IPS-18c (cell line): ENCODE results near the gene NSFL1C.
"Not testable (repeated sequence)": the region's sequence is repeated elsewhere in the genome, so short reads cannot be mapped to it uniquely, and the experiment has no call there.

Source experiments
- H3K4me3 ChIP-seq: 2 replicates; pipeline ENCODE4 v1.7.0; 2013; ENCODE audit warnings: low read depth, mild to moderate bottlenecking, low read length, moderate library complexity; ENCODE audit not compliant: insufficient read depth
- H3K9me3 ChIP-seq: one replicate; pipeline ENCODE4 v1.6.1; 2013; ENCODE audit warnings: mild to moderate bottlenecking, low read length, moderate library complexity; ENCODE audit not compliant: control insufficient read depth, insufficient read depth

The NSFL1C gene

GRCh38 chr20:1417790-1418189, 48.9 kb downstream of the NSFL1C start:
- peaks cover 6% of the 10 kb centered on the region for H3K9me3 ChIP-seq
- H3K4me3 ChIP-seq = no peak overlapping the region; the same call in 1 of the 2 replicates

- Histone ChIP-seq H3K9me3 (peaks cover 6% of the 10 kb centered on the region), H3K4me3 (no peak overlapping the region)
These were observed 49.4 kb downstream of the NSFL1C start for GRCh38 chr20:1417273-1417672.

- no peak overlapping the region for H3K4me3 ChIP-seq
- H3K9me3 ChIP-seq = peaks cover 4% of the 10 kb centered on the region
These were observed 50.8 kb downstream of the NSFL1C start for GRCh38 chr20:1415667-1416468.

GRCh38 chr20:1414982-1415381, 51.7 kb downstream of the NSFL1C start:
- H3K9me3 ChIP-seq = peaks cover 4% of the 10 kb centered on the region

GRCh38 chr20:1405801-1406200, 60.8 kb downstream of the NSFL1C start:
- H3K9me3 ChIP-seq = peaks cover 5% of the 10 kb centered on the region

More at GRCh38 chr20:1414982-1415381, 51.7 kb downstream of the NSFL1C start:
- H3K4me3 ChIP-seq = no peak overlapping the region

GRCh38 chr20:1403624-1404023, 63.0 kb downstream of the NSFL1C start:
- H3K4me3 ChIP-seq = no peak overlapping the region
- H3K9me3 ChIP-seq = peaks cover 5% of the 10 kb centered on the region

More at GRCh38 chr20:1405801-1406200, 60.8 kb downstream of the NSFL1C start:
- H3K4me3 ChIP-seq = no peak overlapping the region

GRCh38 chr20:1402149-1402548, 64.5 kb downstream of the NSFL1C start:
- H3K4me3 ChIP-seq = no peak overlapping the region
- peaks cover 5% of the 10 kb centered on the region for H3K9me3 ChIP-seq

- Histone ChIP-seq H3K9me3 (peaks cover 5% of the 10 kb centered on the region), H3K4me3 (no peak overlapping the region)
These were observed 65.2 kb downstream of the NSFL1C start for GRCh38 chr20:1401451-1401907.

- H3K4me3 ChIP-seq, H3K9me3 ChIP-seq: not testable (repeated sequence)
These were observed 66.8 kb downstream of the NSFL1C start for GRCh38 chr20:1399678-1400366.

- H3K4me3 ChIP-seq, H3K9me3 ChIP-seq: not testable (repeated sequence)
These were observed 68.5 kb downstream of the NSFL1C start for GRCh38 chr20:1398185-1398584.

- Histone ChIP-seq H3K9me3 (no peaks in the 10 kb centered on the region), H3K4me3 (no peak overlapping the region)
These were observed 68.9 kb downstream of the NSFL1C start for GRCh38 chr20:1397710-1398109.

- Histone ChIP-seq H3K4me3 (no peak overlapping the region), H3K9me3 (no peaks in the 10 kb centered on the region)
These were observed 69.9 kb downstream of the NSFL1C start for GRCh38 chr20:1396702-1397101.

GRCh38 chr20:1396264-1396663, 70.4 kb downstream of the NSFL1C start:
- H3K9me3 ChIP-seq = no peaks in the 10 kb centered on the region
- no peak overlapping the region for H3K4me3 ChIP-seq

GRCh38 chr20:1394686-1395085, 72.0 kb downstream of the NSFL1C start:
- Histone ChIP-seq H3K4me3 (no peak overlapping the region), H3K9me3 (no peaks in the 10 kb centered on the region)

GRCh38 chr20:1393507-1393882, 73.2 kb downstream of the NSFL1C start:
- H3K4me3 ChIP-seq = peak overlapping the region; percentile 65

GRCh38 chr20:1392693-1393506, 73.7 kb downstream of the NSFL1C start, which contains the start of gene FKBP1A:
Gene FKBP1A (minus strand): TSS chr20:1393054. CDS start chr20:1392998, 56 bp downstream.
- peak within 1 kb of the TSS; percentile 65 for H3K4me3 ChIP-seq
- no peaks in the 10 kb centered on the region for H3K9me3 ChIP-seq

More at GRCh38 chr20:1393507-1393882, 73.2 kb downstream of the NSFL1C start:
- no peaks in the 10 kb centered on the region for H3K9me3 ChIP-seq

GRCh38 chr20:1392443-1392692, 74.3 kb downstream of the NSFL1C start:
- H3K9me3 ChIP-seq = no peaks in the 10 kb centered on the region
- peak overlapping the region; percentile 65 for H3K4me3 ChIP-seq
